NB4 (cell line): ENCODE data around the gene PLA2G2C.

ENCODE experiments used
- DNase-seq: peaks from one replicate; pipeline ENCODE4 v3.0.0; 2010; ENCODE audit warnings: low read depth
- H3K4me3 ChIP-seq: one replicate; pipeline ENCODE4 v1.5.1; 2011; ENCODE audit warnings: mild to moderate bottlenecking, low read depth, low read length, moderate library complexity
- CTCF ChIP-seq: IDR thresholded peaks from one replicate; pipeline ENCODE4 v1.5.1; 2012; ENCODE audit warnings: low read depth, low read length
- MAX ChIP-seq: IDR thresholded peaks from 2 replicates; pipeline ENCODE4 v1.6.1; 2011; ENCODE audit warnings: low read depth, low read length
- MYC ChIP-seq: IDR thresholded peaks from 2 replicates; pipeline ENCODE4 v1.6.1; 2011; ENCODE audit warnings: low read depth, low read length
- POLR2A ChIP-seq: IDR thresholded peaks from 2 replicates; pipeline ENCODE4 v1.6.1; 2011; ENCODE audit warnings: mild to moderate bottlenecking; ENCODE audit not compliant: insufficient read length; ENCODE audit errors: extremely low read depth

PLA2G2C gene

GRCh38 chr1:20198918-20199317, 12.6 kb upstream of the PLA2G2C start:
- TF ChIP-seq CTCF (no peak), POLR2A (no peak), MAX (no peak), MYC (no peak)
- DNase-seq: no peak
- H3K4me3 ChIP-seq: no peak overlapping the region

GRCh38 chr1:20198296-20198695, 12.0 kb upstream of the PLA2G2C start:
- DNase-seq: no peak
- no peak overlapping the region for H3K4me3 ChIP-seq
- TF ChIP-seq MYC: no peak
- TF ChIP-seq CTCF: no peak
- TF ChIP-seq MAX: no peak
- TF ChIP-seq POLR2A: no peak

- no peak overlapping the region for H3K4me3 ChIP-seq
- no peak for DNase-seq
- TF ChIP-seq MYC (no peak), CTCF (no peak), POLR2A (no peak), MAX (no peak)
These were observed 11.0 kb upstream of the PLA2G2C start for GRCh38 chr1:20197329-20197791.

GRCh38 chr1:20195462-20195780, 9.1 kb upstream of the PLA2G2C start:
- TF ChIP-seq CTCF: no peak
- TF ChIP-seq MAX: no peak
- no peak for TF ChIP-seq POLR2A
- no peak for TF ChIP-seq MYC
- DNase-seq: no peak
- H3K4me3 ChIP-seq: no peak overlapping the region

GRCh38 chr1:20194757-20195461, 8.6 kb upstream of the PLA2G2C start:
- H3K4me3 ChIP-seq: no peak overlapping the region
- TF ChIP-seq CTCF (peak; percentile 96), MAX (no peak)
- peak; percentile 86 for DNase-seq

- no peak for DNase-seq
- TF ChIP-seq POLR2A (no peak), CTCF (no peak)
- no peak overlapping the region for H3K4me3 ChIP-seq
These were observed 7.9 kb upstream of the PLA2G2C start for GRCh38 chr1:20194224-20194623.
